Thymus (tissue), 11 donors: ENCODE measurements around the gene IGSF21. TPM values are rescaled to one million over a fixed set of nuclear protein-coding genes. Genes with fewer than 3 reads are reported as not detected.
"Not testable (repeated sequence)": the region's sequence is repeated elsewhere in the genome, so short reads cannot be mapped to it uniquely, and the experiment has no call there.

Experiments
- DNase-seq, 9 donors: peaks; one replicate each; pipeline ENCODE4 v3.0.0-alpha.2; 2013; ENCODE audit warnings: low spot score in 9 of 9, low read depth in 6 of 9, missing footprints in 1 of 9
- H3K27ac ChIP-seq, 2 donors: one replicate each; pipeline ENCODE4 v1.5.1; 2013; ENCODE audit warnings: control low read depth in 1 of 2, low read depth in 1 of 2, low read length in 1 of 2, mild to moderate bottlenecking in 1 of 2, moderate library complexity in 1 of 2
- H3K27me3 ChIP-seq, 2 donors: one replicate each; pipeline ENCODE4 v1.5.1; 2013; ENCODE audit warnings: low read length in 1 of 2; ENCODE audit not compliant: control insufficient read depth in 2 of 2, insufficient read depth in 1 of 2
- H3K36me3 ChIP-seq, 2 donors: one replicate each; pipeline ENCODE4 v1.5.1; 2013; ENCODE audit warnings: low read length in 1 of 2, mild to moderate bottlenecking in 1 of 2, moderate library complexity in 1 of 2; ENCODE audit not compliant: control insufficient read depth in 2 of 2, insufficient read depth in 2 of 2
- H3K4me1 ChIP-seq, 2 donors: one replicate each; pipeline ENCODE4 v1.5.1; 2013; ENCODE audit warnings: low read length in 2 of 2; ENCODE audit not compliant: control insufficient read depth in 2 of 2, insufficient read depth in 2 of 2
- H3K4me3 ChIP-seq, 2 donors: one replicate each; pipeline ENCODE4 v1.5.1; 2013; ENCODE audit warnings: low read length in 2 of 2, control low read depth in 1 of 2, mild to moderate bottlenecking in 1 of 2
- H3K9me3 ChIP-seq, 2 donors: one replicate each; pipeline ENCODE4 v1.5.1; 2013; ENCODE audit warnings: low read length in 1 of 2, mild to moderate bottlenecking in 1 of 2; ENCODE audit not compliant: control insufficient read depth in 2 of 2, insufficient read depth in 1 of 2
- WGBS: extraction: QIAGEN DNeasy Blood & Tissue Kit; methylation state at CpG from one replicate; pipeline ENCODE4 v1.1.7; 2013; 5-methylcytosine and 5-hydroxymethylcytosine counted together
- polyA plus RNA-seq: library from polyadenylated mRNA; stranded (reverse); fragments of 200-250 nt; gene quantifications from one replicate; pipeline ENCODE4 v1.2.3, GENCODE V29; 2013
- total RNA-seq: library from RNA; stranded (reverse); fragments of 120-200 nt; gene quantifications from one replicate; pipeline ENCODE4 v1.2.4, GENCODE V29; 2013
- donor health status: healthy.

IGSF21 gene
- total and polyA plus RNA-seq, 2 donors, result 0.85 to 2.1 TPM

- no peaks in the 10 kb centered on the region for H3K9me3 ChIP-seq
- H3K4me3 ChIP-seq, result no peak overlapping the region
- H3K36me3 ChIP-seq, result no peaks in the 10 kb centered on the region
- H3K4me1 ChIP-seq, result no peaks in the 10 kb centered on the region
- no peak overlapping the region for H3K27ac ChIP-seq
- 95% methylated on average over 13 of the region's 13 CpGs for WGBS
- DNase-seq, result no peak
- no peaks in the 10 kb centered on the region for H3K27me3 ChIP-seq
Measured at GRCh38 chr1:18155881-18156385, 48.3 kb downstream of the IGSF21 start.

- no peak for DNase-seq
- Histone ChIP-seq H3K4me3 (no peak overlapping the region), H3K9me3 (no peaks in the 10 kb centered on the region), H3K4me1 (no peaks in the 10 kb centered on the region), H3K36me3 (no peaks in the 10 kb centered on the region), H3K27me3 (no peaks in the 10 kb centered on the region), H3K27ac (no peak overlapping the region)
- WGBS, result 81% methylated on average over 10 of the region's 10 CpGs
Measured at GRCh38 chr1:18157352-18157751, 49.8 kb downstream of the IGSF21 start.

- no peaks in the 10 kb centered on the region for H3K4me1 ChIP-seq
- no peak overlapping the region for H3K4me3 ChIP-seq
- DNase-seq, result no peak
- H3K9me3 ChIP-seq, result no peaks in the 10 kb centered on the region
- H3K36me3 ChIP-seq, result no peaks in the 10 kb centered on the region
- no peaks in the 10 kb centered on the region for H3K27me3 ChIP-seq
- WGBS, result 86% methylated on average over 7 of the region's 7 CpGs
- no peak overlapping the region for H3K27ac ChIP-seq
Measured at GRCh38 chr1:18157968-18158367, 50.4 kb downstream of the IGSF21 start.

GRCh38 chr1:18158714-18159113 is 51.1 kb downstream of the IGSF21 start:
- no peaks in the 10 kb centered on the region for H3K36me3 ChIP-seq
- no peak for DNase-seq

GRCh38 chr1:18160290-18160942 is 52.8 kb downstream of the IGSF21 start:
- no peaks in the 10 kb centered on the region for H3K27me3 ChIP-seq
- DNase-seq, result peak in 2 of 9 donors; percentile 5 to 25
- H3K27ac ChIP-seq, result peak overlapping the region in 1 of 2 donors; percentile 2
- no peaks in the 10 kb centered on the region for H3K9me3 ChIP-seq
- 61% methylated on average over 13 of the region's 13 CpGs for WGBS
- no peak overlapping the region for H3K4me3 ChIP-seq
- H3K4me1 ChIP-seq, result no peaks in the 10 kb centered on the region
- H3K36me3 ChIP-seq, result no peaks in the 10 kb centered on the region

More at GRCh38 chr1:18158714-18159113, 51.1 kb downstream of the IGSF21 start:
- H3K27me3 ChIP-seq, result no peaks in the 10 kb centered on the region
- no peaks in the 10 kb centered on the region for H3K4me1 ChIP-seq
- no peak overlapping the region for H3K27ac ChIP-seq
- no peak overlapping the region for H3K4me3 ChIP-seq
- H3K9me3 ChIP-seq, result no peaks in the 10 kb centered on the region
- WGBS, result 84% methylated on average over 5 of the region's 5 CpGs

- Histone ChIP-seq H3K27ac (no peak overlapping the region), H3K9me3 (no peaks in the 10 kb centered on the region), H3K4me1 (no peaks in the 10 kb centered on the region), H3K4me3 (no peak overlapping the region), H3K36me3 (no peaks in the 10 kb centered on the region), H3K27me3 (no peaks in the 10 kb centered on the region)
- 89% methylated on average over 6 of the region's 6 CpGs for WGBS
- DNase-seq, result no peak
Measured at GRCh38 chr1:18161690-18162089, 54.1 kb downstream of the IGSF21 start.

GRCh38 chr1:18165640-18166039 is 58.0 kb downstream of the IGSF21 start:
- not testable (repeated sequence) for DNase-seq, H3K9me3 ChIP-seq, H3K4me1 ChIP-seq, H3K27me3 ChIP-seq, H3K36me3 ChIP-seq, H3K27ac ChIP-seq, H3K4me3 ChIP-seq
- WGBS, result 14% methylated on average over 2 of the region's 2 CpGs

- WGBS, result 89% methylated on average over 13 of the region's 13 CpGs
- no peak for DNase-seq
- Histone ChIP-seq H3K27me3 (no peaks in the 10 kb centered on the region), H3K36me3 (no peaks in the 10 kb centered on the region), H3K27ac (no peak overlapping the region), H3K4me3 (no peak overlapping the region), H3K9me3 (no peaks in the 10 kb centered on the region), H3K4me1 (no peaks in the 10 kb centered on the region)
Measured at GRCh38 chr1:18166341-18166740, 58.7 kb downstream of the IGSF21 start.

GRCh38 chr1:18166929-18167328 is 59.3 kb downstream of the IGSF21 start:
- Histone ChIP-seq H3K36me3 (no peaks in the 10 kb centered on the region), H3K9me3 (no peaks in the 10 kb centered on the region), H3K4me1 (no peaks in the 10 kb centered on the region), H3K27me3 (no peaks in the 10 kb centered on the region), H3K27ac (no peak overlapping the region), H3K4me3 (no peak overlapping the region)
- DNase-seq, result no peak
- WGBS, result 89% methylated on average over 8 of the region's 8 CpGs
